ENCODE results near the gene HNF1A. TPM values are rescaled to one million over a fixed set of nuclear protein-coding genes. Genes with fewer than 3 reads are reported as not detected.
"Not testable (repeated sequence)": the region's sequence is repeated elsewhere in the genome, so short reads cannot be mapped to it uniquely, and the experiment has no call there.

HNF1A gene
- polyA plus RNA-seq, 1 donor (not counting 4 experiments of a cell fraction or from before 2014, with no cell fraction given): not detected

- dilution Hi-C loops (cut with MboI; ENCODE audit: extremely low pct_ligation_motif_present, low sequenced_read_pairs): no loop called here
- DNase-seq (ENCODE audit: low read depth, low spot score) (no peak), FAIRE-seq (no peak)
- H4K20me1 ChIP-seq (ENCODE audit: control insufficient read depth, extremely low read depth, insufficient read depth, low read length): no peaks in the 10 kb centered on the region
- TF ChIP-seq CTCF (optimal IDR thresholded peaks at IDR 0.05 in 1 of 3, IDR thresholded peaks at IDR 0.05 in 1 of 3, conservative IDR thresholded peaks at IDR 0.05 in 1 of 3; ENCODE audit: extremely low read depth in 1 of 3, insufficient read depth in 2 of 3, low read length in 3 of 3) (peak; percentile 71 to 81 (median 76)), EZH2 (IDR thresholded peaks at IDR 0.05; ENCODE audit: low read length) (no peak)
- H3K27ac ChIP-seq (ENCODE audit: control insufficient read depth, insufficient read depth, low read length): no peak overlapping the region
- H3K27me3 ChIP-seq (ENCODE audit: control insufficient read depth, extremely low read depth, insufficient read depth, low read length): no peaks in the 10 kb centered on the region
- no peaks in the 10 kb centered on the region for H3K9me1 ChIP-seq (ENCODE audit: control insufficient read depth, extremely low read depth, insufficient read depth, low read length)
- H3K36me3 ChIP-seq (ENCODE audit: control insufficient read depth in 2 of 2, extremely low read depth in 1 of 2, insufficient read depth in 2 of 2, low read length in 2 of 2): no peaks in the 10 kb centered on the region
- H3K4me3 ChIP-seq (ENCODE audit: control insufficient read depth in 2 of 3, extremely low read depth in 1 of 3, insufficient read depth in 2 of 3, low read depth in 1 of 3, low read length in 3 of 3): no peak overlapping the region
- no peaks in the 10 kb centered on the region for H3K4me1 ChIP-seq (ENCODE audit: control insufficient read depth, extremely low read depth, insufficient read depth, low read length)
- H3K9me3 ChIP-seq (ENCODE audit: control insufficient read depth, low read depth, low read length): no peaks in the 10 kb centered on the region
- no peak overlapping the region for H2AFZ ChIP-seq (ENCODE audit: control insufficient read depth, low read length)
- no peaks in the 10 kb centered on the region for H3K79me2 ChIP-seq (ENCODE audit: control insufficient read depth, insufficient read depth, low read length)
- no peak overlapping the region for H3K9ac ChIP-seq (ENCODE audit: control insufficient read depth, extremely low read depth, insufficient read depth, low read length)
- H3K4me2 ChIP-seq (ENCODE audit: control insufficient read depth, extremely low read depth, insufficient read depth, low read depth, low read length): no peak overlapping the region
Measured at GRCh38 chr12:120944645-120945217, 33.6 kb upstream of the HNF1A start.

GRCh38 chr12:120945516-120945915 lies 32.8 kb upstream of the HNF1A start:
- H3K4me2 ChIP-seq (ENCODE audit: control insufficient read depth, extremely low read depth, insufficient read depth, low read depth, low read length); dilution Hi-C loops (cut with MboI; ENCODE audit: extremely low pct_ligation_motif_present, low sequenced_read_pairs): not testable (repeated sequence)

GRCh38 chr12:120950260-120950799 lies 28.0 kb upstream of the HNF1A start:
- H3K4me2 ChIP-seq (ENCODE audit: control insufficient read depth, extremely low read depth, insufficient read depth, low read depth, low read length); H3K9me3 ChIP-seq (ENCODE audit: control insufficient read depth, low read depth, low read length); H3K36me3 ChIP-seq (ENCODE audit: control insufficient read depth in 2 of 2, extremely low read depth in 1 of 2, insufficient read depth in 2 of 2, low read length in 2 of 2); H4K20me1 ChIP-seq (ENCODE audit: control insufficient read depth, extremely low read depth, insufficient read depth, low read length); H2AFZ ChIP-seq (ENCODE audit: control insufficient read depth, low read length); H3K9me1 ChIP-seq (ENCODE audit: control insufficient read depth, extremely low read depth, insufficient read depth, low read length); H3K4me1 ChIP-seq (ENCODE audit: control insufficient read depth, extremely low read depth, insufficient read depth, low read length); H3K79me2 ChIP-seq (ENCODE audit: control insufficient read depth, insufficient read depth, low read length); H3K4me3 ChIP-seq (ENCODE audit: control insufficient read depth in 2 of 3, extremely low read depth in 1 of 3, insufficient read depth in 2 of 3, low read depth in 1 of 3, low read length in 3 of 3); FAIRE-seq; H3K9ac ChIP-seq (ENCODE audit: control insufficient read depth, extremely low read depth, insufficient read depth, low read length); DNase-seq (ENCODE audit: low read depth, low spot score); dilution Hi-C loops (cut with MboI; ENCODE audit: extremely low pct_ligation_motif_present, low sequenced_read_pairs); H3K27me3 ChIP-seq (ENCODE audit: control insufficient read depth, extremely low read depth, insufficient read depth, low read length); H3K27ac ChIP-seq (ENCODE audit: control insufficient read depth, insufficient read depth, low read length): not testable (repeated sequence)

More at GRCh38 chr12:120945516-120945915, 32.8 kb upstream of the HNF1A start:
- not testable (repeated sequence) for H3K36me3 ChIP-seq (ENCODE audit: control insufficient read depth in 2 of 2, extremely low read depth in 1 of 2, insufficient read depth in 2 of 2, low read length in 2 of 2); H3K27me3 ChIP-seq (ENCODE audit: control insufficient read depth, extremely low read depth, insufficient read depth, low read length); H3K9me3 ChIP-seq (ENCODE audit: control insufficient read depth, low read depth, low read length); DNase-seq (ENCODE audit: low read depth, low spot score); H3K27ac ChIP-seq (ENCODE audit: control insufficient read depth, insufficient read depth, low read length); FAIRE-seq; H2AFZ ChIP-seq (ENCODE audit: control insufficient read depth, low read length); H3K9ac ChIP-seq (ENCODE audit: control insufficient read depth, extremely low read depth, insufficient read depth, low read length); H3K9me1 ChIP-seq (ENCODE audit: control insufficient read depth, extremely low read depth, insufficient read depth, low read length); H4K20me1 ChIP-seq (ENCODE audit: control insufficient read depth, extremely low read depth, insufficient read depth, low read length); H3K4me3 ChIP-seq (ENCODE audit: control insufficient read depth in 2 of 3, extremely low read depth in 1 of 3, insufficient read depth in 2 of 3, low read depth in 1 of 3, low read length in 3 of 3); H3K4me1 ChIP-seq (ENCODE audit: control insufficient read depth, extremely low read depth, insufficient read depth, low read length); H3K79me2 ChIP-seq (ENCODE audit: control insufficient read depth, insufficient read depth, low read length)
